Cardiac muscle cell (in vitro differentiated cells and primary cell): ENCODE data around the gene OR2H2. TPM values are rescaled to one million over a fixed set of nuclear protein-coding genes. Genes with fewer than 3 reads are reported as not detected.

ENCODE experiments used
- DNase-seq, 2 donors: peaks; one replicate each; pipeline versions ENCODE4 v3.0.0 to v3.0.0-alpha.2; 2010 to 2017; ENCODE audit warnings: low read depth in 1 of 2, low spot score in 1 of 2
- H3K27ac ChIP-seq: fragments of 200-600 bp; sonication (generic); 2 replicates; pipeline ENCODE4 v1.5.1; 2016
- H3K27me3 ChIP-seq: fragments of 200-600 bp; sonication (generic); 2 replicates; pipeline ENCODE4 v1.6.0; 2016; ENCODE audit warnings: control low read depth
- H3K36me3 ChIP-seq: fragments of 200-600 bp; sonication (generic); 2 replicates; pipeline ENCODE4 v1.5.1; 2016; ENCODE audit warnings: control low read depth
- H3K4me1 ChIP-seq: fragments of 200-600 bp; sonication (generic); 2 replicates; pipeline ENCODE4 v1.8.1; 2017; ENCODE audit warnings: low read depth, mild to moderate bottlenecking, mixed run types
- H3K4me3 ChIP-seq: fragments of 200-600 bp; sonication (generic); 2 replicates; pipeline ENCODE4 v1.5.1; 2016; ENCODE audit warnings: mild to moderate bottlenecking
- H3K9me3 ChIP-seq: fragments of 200-600 bp; sonication (generic); 2 replicates; pipeline ENCODE4 v1.5.1; 2017; ENCODE audit warnings: low read depth, mild to moderate bottlenecking, control low read depth
- CTCF ChIP-seq: IDR thresholded peaks from 2 replicates; pipeline ENCODE4 v1.5.1; 2012; ENCODE audit warnings: low read depth, mild to moderate bottlenecking, low read length
- polyA plus RNA-seq: library from polyadenylated mRNA; unstranded; fragments of >200 nt; fragmentation: Nextera tagmentation; extraction: Ambion mirVana; gene quantifications from 2 replicates; pipeline ENCODE4 v1.2.1, GENCODE V29; 2016
- total RNA-seq: library from RNA; depleted of rRNA; stranded (reverse); fragments of >200 nt; gene quantifications from 2 replicates; pipeline ENCODE4 v1.2.3, GENCODE V29; 2016

OR2H2 gene
- total RNA-seq (not detected in 2 replicates), polyA plus RNA-seq (0.73 and 0.80 TPM in 2 replicates)

- H3K27me3 ChIP-seq: no peaks in the 10 kb centered on the region
These were observed at the start of gene OR2H2 for GRCh38 chr6:29584821-29585220. TSS of gene OR2H2 (plus strand) at chr6:29585121. CDS start at chr6:29587945, 2,824 bp downstream.

GRCh38 chr6:29537714-29538403 lies 47.1 kb upstream of the OR2H2 start:
- Histone ChIP-seq H3K9me3 (no peaks in the 10 kb centered on the region), H3K27me3 (no peaks in the 10 kb centered on the region), H3K27ac (no peak overlapping the region), H3K36me3 (no peaks in the 10 kb centered on the region), H3K4me3 (no peak overlapping the region), H3K4me1 (no peaks in the 10 kb centered on the region)
- no peak for DNase-seq
- no peak for TF ChIP-seq CTCF

More at GRCh38 chr6:29584821-29585220, at the start of gene OR2H2:
- Histone ChIP-seq H3K9me3 (no peaks in the 10 kb centered on the region), H3K4me1 (no peaks in the 10 kb centered on the region), H3K27ac (no peak within 1 kb of the TSS), H3K4me3 (no peak within 1 kb of the TSS), H3K36me3 (no peaks in the 10 kb centered on the region)
- TF ChIP-seq CTCF: no peak
- DNase-seq: no peak

GRCh38 chr6:29547573-29547972 lies 37.3 kb upstream of the OR2H2 start:
- DNase-seq: no peak
- Histone ChIP-seq H3K4me3 (no peak overlapping the region), H3K27me3 (peaks cover 19% of the 10 kb centered on the region), H3K4me1 (no peaks in the 10 kb centered on the region), H3K27ac (no peak overlapping the region), H3K9me3 (no peaks in the 10 kb centered on the region), H3K36me3 (no peaks in the 10 kb centered on the region)
- no peak for TF ChIP-seq CTCF

GRCh38 chr6:29552512-29553051 lies 32.3 kb upstream of the OR2H2 start:
- Histone ChIP-seq H3K4me1 (no peaks in the 10 kb centered on the region), H3K27ac (no peak overlapping the region), H3K36me3 (no peaks in the 10 kb centered on the region), H3K9me3 (no peaks in the 10 kb centered on the region), H3K4me3 (no peak overlapping the region), H3K27me3 (peaks cover 69% of the 10 kb centered on the region)
- DNase-seq: peak; percentile 59 to 79
- TF ChIP-seq CTCF: no peak

GRCh38 chr6:29553268-29554057 lies 31.5 kb upstream of the OR2H2 start:
- Histone ChIP-seq H3K4me1 (no peaks in the 10 kb centered on the region), H3K4me3 (peak overlapping the region; percentile 18), H3K36me3 (no peaks in the 10 kb centered on the region), H3K9me3 (no peaks in the 10 kb centered on the region), H3K27ac (no peak overlapping the region), H3K27me3 (peaks cover 71% of the 10 kb centered on the region)
- peak; percentile 78 to 84 for DNase-seq
- TF ChIP-seq CTCF: peak; percentile 23
